NCI-H2196 (cell line): ENCODE results near the gene CAV3.
"Not testable (repeated sequence)": the region's sequence is repeated elsewhere in the genome, so short reads cannot be mapped to it uniquely, and the experiment has no call there.

Experiments
- DNase-seq: peaks from one replicate; lab custom pipeline; 2025; ENCODE audit not compliant: unreplicated experiment; lab: John Stamatoyannopoulos, UW

The CAV3 gene

DNA sequence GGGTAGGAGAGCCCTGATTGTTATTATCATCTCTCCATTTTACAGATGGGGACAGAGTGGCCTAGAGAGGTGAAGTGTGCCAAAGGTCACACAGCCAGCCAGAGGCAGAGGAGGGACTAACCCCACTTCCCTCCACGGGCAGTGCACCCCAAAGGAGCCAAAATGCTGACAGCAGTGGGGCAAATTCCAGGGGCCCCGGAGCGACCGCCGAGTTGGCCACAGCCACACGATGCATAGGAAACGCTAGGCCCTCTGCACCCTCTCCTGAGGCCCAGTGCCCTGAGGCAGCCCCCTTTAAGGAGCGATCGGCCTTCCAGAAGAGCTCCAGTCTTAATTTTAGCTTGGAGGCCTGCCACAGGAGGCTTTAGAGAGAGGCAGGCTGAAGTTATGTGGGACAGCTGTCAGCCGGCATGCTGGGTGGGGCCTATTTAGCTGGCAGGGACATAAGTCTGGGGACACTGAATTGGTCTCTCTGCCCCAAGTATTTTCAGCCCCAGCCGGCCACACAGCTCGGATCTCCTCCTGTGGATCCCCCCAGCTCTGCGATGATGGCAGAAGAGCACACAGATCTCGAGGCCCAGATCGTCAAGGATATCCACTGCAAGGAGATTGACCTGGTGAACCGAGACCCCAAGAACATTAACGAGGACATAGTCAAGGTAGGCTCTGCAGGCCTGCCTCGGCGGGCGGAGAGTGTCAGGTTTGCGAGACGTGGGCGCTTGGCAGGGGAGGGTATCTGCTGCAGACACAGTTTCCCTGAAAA lies at the start of gene CAV3:
Gene CAV3 (plus strand): TSS at position 471 of the 763 bp plus-strand sequence. CDS start 75 bp downstream, at position 546.
- no peak for DNase-seq

DNA sequence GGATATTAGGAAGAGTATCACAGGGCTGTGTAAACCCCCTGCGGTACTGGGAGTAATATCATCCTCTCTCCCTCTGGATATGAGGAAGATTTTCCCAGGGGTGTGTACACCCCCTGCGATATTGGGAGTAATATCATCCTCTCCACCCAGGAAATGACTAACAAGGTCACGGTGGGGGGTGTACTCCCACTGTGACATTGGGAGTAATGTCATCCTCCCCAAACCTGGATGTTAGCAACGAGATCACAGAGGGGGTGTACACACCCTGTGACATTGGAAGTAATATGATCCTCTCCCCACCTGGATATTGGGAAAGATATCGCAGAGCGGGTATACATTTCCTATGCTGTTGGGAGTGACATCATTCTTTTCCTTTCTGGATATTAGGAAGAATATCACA lies 48.6 kb upstream of the CAV3 start:
- DNase-seq: not testable (repeated sequence)

DNA sequence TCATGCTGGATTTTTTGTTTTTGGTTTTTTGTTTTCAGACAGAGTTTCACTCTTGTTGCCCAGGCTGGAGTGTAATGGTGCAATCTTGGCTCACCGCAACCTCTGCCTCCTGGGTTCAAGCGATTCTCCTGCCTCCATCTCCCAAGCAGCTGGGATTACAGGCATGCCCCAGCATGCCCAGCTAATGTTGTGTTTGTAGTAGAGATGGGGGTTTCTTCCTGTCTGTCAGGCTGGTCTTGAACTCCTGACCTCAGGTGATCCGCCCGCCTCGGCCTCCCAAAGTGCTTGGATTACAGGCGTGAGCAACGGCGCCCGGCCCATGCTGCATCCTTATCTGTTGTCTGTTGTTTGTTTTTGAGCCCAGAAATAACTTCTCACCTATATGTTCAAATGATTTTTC lies 42.3 kb upstream of the CAV3 start:
- DNase-seq: not testable (repeated sequence)

DNA sequence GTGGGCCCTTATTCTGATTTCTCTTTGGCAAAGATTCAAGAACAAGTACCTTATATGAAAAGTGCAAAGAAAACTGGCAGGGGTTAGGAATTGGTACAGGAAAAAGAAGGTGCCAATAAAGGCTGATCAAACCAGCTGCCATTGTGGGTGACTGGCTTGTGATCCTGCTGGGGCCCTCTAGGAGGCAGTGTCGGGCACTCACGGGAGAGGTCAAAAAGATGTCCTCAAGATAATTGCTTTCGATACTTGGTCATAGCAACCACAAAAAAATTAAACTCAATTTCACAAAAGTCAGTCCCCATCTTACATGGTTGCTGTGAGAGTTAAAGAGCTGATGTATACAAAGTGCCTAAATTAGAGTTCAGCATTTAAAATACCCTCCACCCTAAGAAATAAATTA lies 31.0 kb upstream of the CAV3 start:
- DNase-seq: no peak

DNA sequence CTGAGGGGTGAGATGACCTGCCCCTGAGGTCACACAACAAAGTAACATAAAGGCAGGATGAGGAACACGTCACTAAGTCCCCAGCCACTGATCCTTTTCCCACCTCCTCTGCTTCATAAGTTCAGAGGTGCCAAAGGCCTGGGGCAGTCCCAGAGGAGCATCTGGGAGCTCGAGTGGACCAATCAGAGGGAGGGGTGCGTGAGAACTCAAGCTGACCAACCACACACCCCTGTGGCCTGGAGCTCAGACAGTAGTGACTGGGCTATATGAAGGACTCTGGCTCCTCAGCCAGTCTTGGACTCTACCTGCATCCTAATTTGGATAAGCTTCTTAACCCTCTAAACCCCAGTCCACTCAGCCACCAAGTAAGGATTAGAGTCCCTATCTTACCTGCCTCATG lies 28.0 kb upstream of the CAV3 start:
- DNase-seq: no peak

DNA sequence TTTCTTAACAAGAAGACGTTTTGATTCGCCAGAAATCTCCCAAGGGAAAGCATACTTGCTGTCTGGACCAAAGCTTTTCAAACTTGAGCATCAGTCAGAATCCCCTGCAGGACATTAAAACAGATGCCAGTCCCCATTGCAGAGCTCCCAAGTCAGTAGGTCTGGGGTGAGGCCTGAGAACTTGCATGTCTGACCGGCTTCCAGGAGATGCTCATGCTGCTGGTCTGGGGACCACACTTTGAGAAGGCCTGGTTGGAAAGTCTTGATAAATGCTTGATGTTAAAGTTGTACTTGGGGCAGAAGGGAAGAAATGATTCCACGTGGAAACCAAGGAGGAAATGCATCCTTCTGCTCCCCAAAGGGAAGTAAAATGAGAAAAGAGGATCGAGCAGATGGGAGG lies 24.3 kb upstream of the CAV3 start:
- no peak for DNase-seq

DNA sequence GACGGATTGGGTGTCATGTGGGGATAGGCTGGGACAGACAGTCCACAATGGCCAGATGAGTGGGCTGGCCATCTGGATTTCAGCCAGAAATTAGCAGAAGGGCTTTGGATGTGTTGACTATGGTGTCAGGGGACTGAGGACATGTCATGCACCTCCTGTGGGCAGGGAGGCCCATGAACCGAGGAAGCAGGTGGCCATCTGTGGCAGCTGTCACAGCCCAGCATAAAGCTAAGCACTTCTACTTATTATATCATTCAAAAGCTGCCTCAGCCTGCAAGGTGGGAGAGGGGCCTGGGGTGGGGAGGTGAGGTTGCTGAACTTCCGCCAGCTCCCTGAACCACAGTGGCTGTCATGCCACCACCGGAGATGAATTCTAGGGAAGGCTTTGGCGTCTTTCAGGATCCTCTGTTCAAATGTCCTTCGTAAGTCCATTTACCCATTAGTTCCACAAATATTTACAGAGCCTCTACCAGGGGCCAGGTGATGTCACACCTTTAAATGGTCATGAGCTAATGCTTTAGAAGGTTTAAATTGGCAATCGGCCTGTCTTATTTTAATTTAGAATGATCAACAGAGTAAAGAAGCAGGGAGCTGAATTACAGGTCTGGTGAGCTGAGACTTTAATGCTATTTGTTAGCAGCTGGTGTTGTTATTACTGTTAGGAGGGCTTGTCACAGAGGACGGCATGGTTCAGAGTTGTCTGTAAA lies 23.6 kb upstream of the CAV3 start:
- peak; percentile 14 for DNase-seq

DNA sequence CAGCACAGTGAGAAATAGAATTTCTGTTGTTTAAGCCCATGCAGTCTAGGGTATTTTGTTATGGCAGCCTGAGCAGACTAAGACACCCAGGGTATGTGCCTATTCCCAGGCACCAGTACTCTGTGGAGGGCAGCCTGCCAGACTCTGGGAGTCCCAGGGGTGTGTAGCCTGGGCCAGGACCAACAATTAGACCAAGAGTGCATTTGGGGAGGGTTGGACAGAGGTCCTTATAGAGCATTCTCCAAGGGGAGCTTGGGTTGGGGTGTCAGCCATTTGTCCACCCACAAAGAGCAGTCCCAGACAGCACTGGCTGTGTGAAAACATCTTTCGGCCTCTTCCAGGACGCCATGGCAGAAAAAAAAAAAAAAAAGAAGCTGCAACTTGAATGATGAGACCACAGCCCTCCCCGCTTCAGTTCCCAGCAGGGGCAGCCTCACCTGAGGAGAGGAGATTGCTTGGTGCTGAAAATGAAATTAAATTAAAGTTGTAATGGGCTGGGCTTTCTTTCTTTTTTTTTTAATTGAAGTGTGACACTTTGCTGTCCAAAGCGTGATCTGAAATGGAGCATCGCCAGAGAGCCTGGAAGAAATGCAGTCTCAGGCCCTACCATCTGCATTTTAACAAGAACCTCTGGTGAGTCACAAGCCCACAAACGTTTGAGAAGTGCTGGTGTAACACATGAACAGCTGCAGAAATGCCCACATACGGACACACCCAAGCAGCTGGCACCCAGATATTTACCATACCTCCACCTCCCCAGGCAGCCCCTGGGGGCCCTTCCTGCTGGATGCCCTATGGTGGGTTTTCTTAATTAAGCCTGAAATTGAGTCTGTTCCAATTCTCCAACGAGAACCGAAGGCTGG lies 21.3 kb upstream of the CAV3 start:
- DNase-seq: no peak

DNA sequence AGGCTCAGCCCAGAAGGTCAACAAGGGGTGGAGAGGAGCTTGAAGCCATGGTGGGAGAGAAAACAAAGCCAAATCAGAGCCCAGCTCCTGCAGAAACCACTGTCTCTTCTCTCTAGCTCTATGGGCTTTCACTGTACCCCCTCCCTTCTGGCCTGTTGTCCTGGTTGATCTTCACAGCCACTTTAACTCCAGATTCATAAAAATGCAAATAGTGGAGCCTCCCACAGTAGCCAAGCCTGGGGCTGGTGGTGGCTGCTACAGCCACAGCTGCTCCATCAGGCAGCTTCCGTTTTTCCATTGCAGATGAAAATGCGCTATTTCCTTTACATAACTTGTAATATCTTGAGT lies 20.7 kb upstream of the CAV3 start:
- DNase-seq: no peak

DNA sequence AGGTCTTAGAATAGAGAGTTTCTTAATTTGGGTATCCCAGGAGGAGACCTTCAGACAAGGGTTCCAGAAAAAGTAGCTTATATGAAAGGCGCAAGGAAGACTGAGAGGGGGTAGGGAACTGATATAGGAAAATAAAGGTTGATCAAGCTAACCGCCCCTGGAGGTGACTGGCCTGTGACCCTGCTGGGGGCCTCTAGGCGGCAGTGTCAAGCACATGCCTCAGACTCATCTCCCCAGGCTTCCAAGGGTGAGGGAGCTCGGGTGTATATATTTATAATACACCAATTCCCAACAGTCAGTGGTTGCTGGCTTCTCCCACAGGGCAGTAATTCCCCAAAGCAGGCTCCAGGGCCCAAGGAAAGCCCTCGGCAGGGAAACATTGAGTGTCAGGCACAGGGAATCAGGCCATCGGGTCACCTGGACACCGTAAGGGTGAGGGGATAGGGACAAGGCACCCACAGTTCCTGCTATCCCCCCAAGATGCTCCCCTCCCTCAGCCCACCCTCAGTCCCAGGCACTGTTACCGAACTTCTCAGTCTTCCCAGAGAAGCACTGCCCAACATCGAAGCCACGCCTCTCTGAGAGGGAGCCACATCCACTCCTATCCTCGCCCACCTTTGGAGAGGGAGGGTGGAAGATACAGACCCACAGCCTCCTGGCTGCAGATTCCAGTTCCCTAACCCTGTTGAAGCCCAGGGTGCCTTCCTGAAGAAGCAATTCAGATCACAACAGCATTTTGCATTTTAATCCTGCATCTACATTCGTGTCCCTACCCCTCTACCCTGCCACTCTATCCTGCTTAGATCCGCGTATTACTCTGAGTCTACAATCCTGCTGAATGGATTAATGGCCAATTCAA lies 19.5 kb upstream of the CAV3 start:
- DNase-seq: no peak

DNA sequence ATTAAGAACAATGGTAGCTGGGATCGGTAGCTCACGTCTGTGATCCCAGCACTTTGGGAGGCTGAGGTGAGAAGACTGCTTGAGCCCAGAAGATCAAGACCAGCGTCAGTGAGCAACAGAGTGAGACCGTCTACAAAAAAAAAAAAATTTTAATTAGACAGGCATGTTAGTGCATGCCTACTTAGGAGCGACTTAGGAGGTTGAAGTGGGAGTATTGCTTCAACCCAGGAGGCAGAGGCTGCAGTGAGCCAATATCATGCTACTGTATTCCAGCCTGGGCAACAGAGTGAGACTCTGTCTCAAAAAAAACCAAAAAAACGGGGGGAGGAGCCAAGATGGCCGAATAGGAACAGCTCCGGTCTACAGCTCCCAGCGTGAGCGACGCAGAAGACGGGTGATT lies 17.8 kb upstream of the CAV3 start:
- not testable (repeated sequence) for DNase-seq

DNA sequence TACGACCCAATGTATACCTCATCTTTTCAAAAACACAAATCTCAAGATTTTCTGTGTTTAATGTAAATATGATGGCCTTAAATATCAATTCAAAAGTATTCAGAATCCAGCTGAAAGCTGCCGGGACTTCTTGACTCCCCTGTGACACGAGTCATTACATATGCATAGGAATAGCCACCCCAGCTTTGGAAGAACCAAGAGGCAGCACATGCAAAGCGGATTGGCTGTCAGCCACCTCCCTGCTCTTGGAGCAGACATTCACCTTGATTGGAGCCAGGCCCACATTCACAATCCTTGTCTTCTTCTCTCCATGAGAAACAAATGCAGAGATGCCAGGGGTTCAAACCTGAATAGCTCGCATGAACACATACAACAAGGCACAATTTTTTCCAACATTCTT lies 10.8 kb upstream of the CAV3 start:
- no peak for DNase-seq

DNA sequence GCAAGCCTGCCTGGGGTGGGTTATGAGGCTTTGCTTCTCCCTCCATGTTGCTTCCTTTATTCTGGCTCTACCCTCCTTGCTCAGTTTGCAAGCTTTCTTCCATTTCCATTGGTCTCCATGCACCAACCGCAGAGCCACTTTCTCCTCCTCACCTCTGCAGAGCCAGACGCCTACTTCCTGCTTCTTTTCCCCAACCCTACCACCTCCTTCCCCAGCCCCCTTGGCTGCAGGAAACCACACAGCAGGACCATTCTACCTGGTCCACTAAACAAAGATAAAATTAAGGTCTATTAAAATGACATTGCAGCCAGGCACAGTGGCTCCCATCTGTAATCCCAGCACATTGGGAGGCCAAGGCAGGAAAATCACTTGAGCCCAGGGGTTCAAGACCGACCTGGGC lies 10.0 kb upstream of the CAV3 start:
- DNase-seq: no peak

DNA sequence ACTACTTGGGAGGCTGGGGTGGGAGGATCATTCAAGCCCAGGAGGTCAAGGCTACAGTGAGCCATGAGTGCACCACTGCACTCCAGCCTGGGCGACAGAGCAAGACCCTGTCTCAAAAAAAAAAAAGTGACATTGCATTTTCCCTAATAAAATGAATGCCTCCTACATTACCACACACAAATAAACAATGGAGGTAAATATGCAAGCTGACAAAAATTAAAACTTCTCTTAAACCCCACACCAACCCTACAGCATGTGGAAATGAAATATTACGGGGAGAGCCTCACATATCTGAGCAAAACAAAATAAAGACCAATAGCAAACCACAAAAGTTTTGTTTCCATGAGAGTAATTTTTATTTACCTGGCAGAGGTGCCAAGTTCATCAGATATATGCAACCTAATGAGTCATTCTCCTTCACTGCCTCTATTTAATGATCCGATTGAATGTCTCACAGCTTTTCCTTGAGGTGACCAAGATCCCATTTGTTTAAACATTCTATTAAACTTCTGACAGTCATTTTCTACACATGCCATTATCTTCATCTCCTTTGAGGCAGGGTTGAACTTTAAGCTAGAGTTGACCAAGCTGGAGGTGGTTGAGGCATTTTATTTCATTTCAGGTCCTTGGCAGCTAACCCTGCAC lies 9.4 kb upstream of the CAV3 start:
- DNase-seq: no peak

DNA sequence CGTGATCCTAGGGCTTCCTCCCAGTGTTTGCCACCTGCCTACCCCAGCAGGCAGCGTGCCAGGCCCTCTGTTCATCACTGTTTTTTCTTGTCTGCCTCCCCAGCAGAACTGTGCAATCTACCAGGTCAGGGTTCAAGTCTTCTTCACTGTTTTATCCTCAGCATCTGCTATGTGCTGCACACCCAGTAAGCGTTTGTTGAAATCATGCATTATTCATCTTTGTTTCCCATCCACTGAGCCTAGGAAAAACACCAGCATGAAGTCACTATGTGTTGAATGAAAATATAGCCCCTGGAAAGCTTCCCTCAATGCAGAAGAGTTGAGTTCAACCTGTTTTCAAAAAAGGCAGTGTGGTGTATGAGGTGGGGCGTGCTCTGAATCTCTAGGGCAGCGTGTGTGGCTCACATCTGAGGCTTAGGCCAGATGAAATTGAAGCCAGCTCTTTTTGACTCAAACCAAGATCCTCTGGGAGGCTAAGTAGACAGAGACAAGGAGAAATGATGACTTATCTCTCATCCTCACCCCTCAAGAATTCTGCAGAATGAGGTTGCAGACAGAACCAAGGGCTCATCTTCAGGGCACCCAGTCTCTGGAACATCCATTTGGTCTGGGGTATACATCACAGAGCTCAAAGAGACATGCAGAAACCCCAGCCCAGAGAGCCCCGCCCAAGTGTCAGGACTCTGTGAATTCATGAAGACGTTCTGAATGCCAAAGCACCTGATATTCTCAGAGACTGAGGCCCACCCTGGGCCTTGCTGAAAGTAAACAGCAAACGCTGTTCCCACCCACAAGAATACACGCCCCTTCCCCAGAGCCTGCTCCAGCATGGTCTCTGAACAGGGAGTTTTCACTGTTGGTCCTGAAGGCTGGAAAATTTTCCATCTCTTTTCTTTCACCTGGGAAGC lies 5.7 kb upstream of the CAV3 start:
- DNase-seq: no peak

DNA sequence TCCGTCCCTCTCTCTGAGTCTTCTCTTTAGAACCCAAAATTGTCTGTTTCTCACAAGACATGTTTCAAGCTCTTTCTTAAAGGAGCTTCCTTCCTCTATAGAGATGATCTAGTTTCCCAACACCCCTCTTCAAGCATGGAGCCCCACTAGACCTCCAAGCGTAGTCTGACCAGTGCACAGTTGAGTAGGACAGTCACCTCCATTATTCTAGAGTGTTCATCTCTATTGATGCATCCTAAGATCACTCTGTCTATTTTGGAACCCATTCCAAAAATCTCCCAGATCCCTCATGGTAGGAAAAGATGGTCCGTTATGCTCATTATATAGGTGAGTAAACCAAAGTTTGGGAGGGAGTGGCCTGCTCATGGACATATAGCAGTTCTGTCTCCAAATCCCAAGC lies 4.1 kb upstream of the CAV3 start:
- no peak for DNase-seq

DNA sequence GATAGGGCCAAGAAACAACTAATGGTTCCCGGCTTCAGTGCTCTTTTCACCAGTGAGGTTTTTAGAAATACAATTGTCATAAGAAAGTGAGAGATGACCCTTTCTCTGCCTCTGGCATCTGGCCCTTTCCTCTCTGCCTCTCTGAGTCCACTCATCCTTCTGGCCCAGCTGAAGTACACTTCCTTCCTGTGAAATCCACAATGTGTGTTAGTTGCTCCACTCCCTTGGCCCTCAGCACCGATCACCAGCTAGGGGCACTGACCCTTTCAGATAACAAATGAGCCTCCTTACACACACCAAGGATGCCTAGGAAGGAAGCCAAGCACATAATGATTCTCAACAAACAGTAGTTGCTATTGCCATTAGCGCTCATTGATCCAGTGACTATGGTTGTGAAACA lies 2.9 kb upstream of the CAV3 start:
- DNase-seq: no peak

DNA sequence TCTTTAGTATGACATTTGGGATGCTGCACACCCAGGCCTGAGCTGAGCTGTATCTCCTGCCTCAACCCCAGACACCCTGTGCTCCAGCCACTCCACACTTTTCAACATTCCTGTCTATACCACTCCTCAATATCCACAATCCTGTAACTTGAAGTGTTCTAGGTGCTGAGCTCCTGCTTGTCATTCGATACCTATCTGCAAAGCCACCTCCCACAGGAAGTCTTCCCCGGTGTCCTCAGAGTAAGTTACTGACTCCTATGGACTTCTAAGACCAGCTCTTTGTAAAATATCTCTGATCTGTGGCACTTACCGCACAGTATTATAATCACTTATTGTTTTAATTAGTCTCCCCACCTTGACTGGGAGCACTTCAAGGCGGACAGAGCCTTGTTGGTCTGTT lies 1.2 kb upstream of the CAV3 start:
- no peak for DNase-seq

DNA sequence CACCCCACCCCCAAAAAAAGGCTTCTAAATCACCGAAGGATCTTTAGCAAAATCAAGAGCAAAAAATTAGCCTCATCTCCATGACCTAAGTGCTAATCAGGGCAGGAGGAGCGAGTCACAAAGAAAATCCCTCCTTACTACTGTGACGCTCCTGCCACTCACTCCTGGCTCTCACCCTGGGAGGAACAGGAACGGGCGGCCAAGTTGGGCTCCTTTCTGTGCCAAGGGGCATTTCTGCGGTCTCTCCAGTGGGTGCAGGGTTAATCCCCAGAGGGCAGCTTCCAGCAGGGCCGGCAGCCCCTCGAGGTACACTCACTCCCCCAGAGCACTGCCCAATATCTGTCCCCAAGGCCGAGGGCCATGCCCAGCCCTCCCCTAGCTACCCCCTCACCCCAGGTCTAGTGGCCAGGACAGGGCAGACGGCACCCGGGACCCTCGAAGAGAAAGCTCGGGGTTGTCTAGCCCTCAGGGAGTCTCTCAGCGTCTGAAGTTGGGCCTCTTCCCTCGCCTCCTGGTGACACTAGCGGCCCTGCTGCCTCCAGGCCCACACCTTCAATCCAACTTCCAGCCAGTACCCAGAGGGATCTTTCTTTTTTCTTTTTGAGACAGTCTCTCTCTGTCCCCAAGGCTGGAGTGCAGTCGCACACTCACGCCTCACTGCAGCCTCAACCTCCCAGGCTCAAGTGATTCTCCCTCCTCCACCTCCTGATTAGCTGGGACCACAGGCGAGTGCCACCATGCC lies 706 bp downstream of the CAV3 start:
- DNase-seq: no peak
